Cardiac fibroblast (primary cell): ENCODE data around the gene ANKLE1.

Source experiments
- DNase-seq, 2 donors: peaks; one replicate each; pipeline versions ENCODE4 v3.0.0 to v3.0.0-alpha.2; 2010; ENCODE audit warnings: low read depth in 2 of 2
- H3K4me3 ChIP-seq, 2 donors: replicated peaks in 1 of 2; 1 replicate in 1 of 2; 2 replicates in 1 of 2; pipeline ENCODE4 v1.5.1; 2011; ENCODE audit warnings: low read depth in 2 of 2, low read length in 2 of 2, mild to moderate bottlenecking in 2 of 2, moderate library complexity in 1 of 2
- TF ChIP-seq, protein P1 (sequence below): IDR thresholded peaks from one replicate; pipeline ENCODE4 v1.5.1; 2011; ENCODE audit warnings: low read depth, mild to moderate bottlenecking, low read length, inconsistent platforms

The ANKLE1 gene

DNA sequence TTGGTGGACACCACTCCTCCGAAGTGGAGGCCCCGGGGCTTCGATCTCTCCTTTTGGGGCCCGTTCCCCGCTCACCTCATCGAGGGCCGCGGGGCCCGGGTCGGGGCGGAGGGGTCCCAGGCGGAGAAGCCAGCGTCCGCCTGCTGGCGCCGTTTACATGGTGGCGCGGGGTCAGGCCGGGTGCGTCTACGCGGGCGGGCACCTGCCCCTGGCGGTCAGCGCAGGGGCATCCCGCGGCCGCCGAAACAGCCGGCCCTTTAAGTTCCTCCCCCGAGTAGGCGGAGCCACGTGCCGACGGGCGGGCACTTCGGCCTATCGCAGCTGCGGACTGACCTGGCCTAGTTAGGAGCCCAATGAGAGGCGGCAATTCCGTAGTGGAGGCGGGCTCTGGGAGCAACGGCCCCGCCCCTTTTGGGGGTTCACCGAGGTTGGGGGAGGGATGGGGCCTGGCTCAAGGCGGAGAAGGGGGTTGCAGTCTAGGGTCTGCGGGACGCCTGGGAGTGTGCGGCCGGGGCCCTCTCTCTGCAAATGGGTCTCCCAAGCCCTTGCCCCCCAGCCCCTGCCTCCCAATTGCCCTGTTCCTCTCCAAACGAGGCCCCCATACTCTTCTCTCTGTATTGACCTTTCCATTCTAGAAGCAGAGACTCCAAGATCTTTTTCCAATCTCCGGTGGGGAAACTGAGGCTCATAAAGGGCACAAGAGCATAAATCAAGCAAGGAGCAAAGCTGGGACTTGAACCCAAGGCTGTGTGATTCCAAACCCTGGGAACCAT lies 21.7 kb downstream of the ANKLE1 start, which contains the start of gene ABHD8:
TSS of gene ABHD8 (minus strand) at position 259 of the 773 bp plus-strand sequence. CDS start 1,809 bp downstream, outside the sequence.
- DNase-seq, result peak; percentile 97
- TF ChIP-seq, protein P1, sequence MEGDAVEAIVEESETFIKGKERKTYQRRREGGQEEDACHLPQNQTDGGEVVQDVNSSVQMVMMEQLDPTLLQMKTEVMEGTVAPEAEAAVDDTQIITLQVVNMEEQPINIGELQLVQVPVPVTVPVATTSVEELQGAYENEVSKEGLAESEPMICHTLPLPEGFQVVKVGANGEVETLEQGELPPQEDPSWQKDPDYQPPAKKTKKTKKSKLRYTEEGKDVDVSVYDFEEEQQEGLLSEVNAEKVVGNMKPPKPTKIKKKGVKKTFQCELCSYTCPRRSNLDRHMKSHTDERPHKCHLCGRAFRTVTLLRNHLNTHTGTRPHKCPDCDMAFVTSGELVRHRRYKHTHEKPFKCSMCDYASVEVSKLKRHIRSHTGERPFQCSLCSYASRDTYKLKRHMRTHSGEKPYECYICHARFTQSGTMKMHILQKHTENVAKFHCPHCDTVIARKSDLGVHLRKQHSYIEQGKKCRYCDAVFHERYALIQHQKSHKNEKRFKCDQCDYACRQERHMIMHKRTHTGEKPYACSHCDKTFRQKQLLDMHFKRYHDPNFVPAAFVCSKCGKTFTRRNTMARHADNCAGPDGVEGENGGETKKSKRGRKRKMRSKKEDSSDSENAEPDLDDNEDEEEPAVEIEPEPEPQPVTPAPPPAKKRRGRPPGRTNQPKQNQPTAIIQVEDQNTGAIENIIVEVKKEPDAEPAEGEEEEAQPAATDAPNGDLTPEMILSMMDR, result peak; percentile 32
- peak within 1 kb of the TSS; percentile 68 to 69 for H3K4me3 ChIP-seq

DNA sequence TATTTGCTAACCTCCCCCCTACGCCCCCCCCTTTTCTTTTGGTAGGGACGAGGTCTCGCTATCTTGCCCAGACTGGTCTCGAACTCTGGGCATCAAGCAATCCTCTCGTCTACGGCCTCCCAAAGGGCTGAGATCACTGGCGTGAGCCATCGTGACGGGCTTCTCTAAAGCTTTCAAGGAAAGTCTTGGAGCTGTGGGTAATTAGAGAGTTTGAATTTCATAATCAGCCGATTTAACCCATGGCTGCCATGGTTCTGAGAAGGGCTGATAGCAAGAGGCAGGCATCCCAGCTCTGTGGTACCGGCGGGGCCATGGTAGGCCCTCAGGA lies 22.2 kb downstream of the ANKLE1 start:
- H3K4me3 ChIP-seq, result no peak overlapping the region
- DNase-seq, result no peak
- TF ChIP-seq, protein P1, result no peak

DNA sequence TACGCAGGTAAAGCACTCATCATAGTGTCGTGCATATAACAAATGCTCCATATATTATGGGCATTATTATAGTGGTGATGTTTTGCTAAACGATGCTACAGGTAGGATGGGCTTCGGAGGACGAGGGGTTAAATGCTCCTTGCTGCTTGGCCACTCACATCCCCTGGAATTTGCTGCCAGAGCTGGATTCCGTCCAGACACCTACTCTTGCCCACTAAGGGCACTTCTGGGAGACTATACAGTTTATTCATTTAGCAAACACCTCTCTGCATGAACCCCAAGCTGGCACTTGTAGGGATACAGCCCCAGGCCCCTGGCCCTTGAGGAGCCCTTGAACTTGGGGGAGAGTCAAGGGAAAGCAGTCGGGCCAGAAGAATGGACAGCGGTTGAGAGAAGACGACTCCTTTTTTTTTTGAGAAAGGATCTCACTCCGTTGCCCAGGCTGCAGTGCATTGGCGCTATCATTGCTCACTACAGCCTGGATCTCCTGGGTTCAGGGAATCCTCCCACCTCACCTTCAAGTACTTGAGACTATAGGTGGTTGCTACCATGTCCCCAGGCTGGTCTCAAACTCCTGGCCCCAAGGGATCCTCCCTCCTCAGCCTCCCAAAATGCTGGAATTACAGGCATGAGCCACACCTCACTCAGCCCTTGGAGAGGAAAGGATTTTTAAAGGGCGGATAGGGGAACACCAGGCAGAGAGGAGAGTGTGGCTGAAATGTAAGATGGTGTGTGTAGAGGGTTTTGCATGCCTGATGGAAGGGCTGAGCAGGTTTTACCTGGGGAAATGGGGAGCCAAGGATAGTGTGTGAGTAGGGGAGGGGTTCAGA lies 22.9 kb downstream of the ANKLE1 start:
- TF ChIP-seq, protein P1, result no peak
- no peak overlapping the region for H3K4me3 ChIP-seq
- no peak for DNase-seq

- H3K4me3 ChIP-seq, result peak overlapping the region; percentile 77 to 81
- TF ChIP-seq, protein P1, result no peak
- no peak for DNase-seq
These were observed 23.5 kb downstream of the ANKLE1 start for GRCh38 chr19:17305216-17305516.

DNA sequence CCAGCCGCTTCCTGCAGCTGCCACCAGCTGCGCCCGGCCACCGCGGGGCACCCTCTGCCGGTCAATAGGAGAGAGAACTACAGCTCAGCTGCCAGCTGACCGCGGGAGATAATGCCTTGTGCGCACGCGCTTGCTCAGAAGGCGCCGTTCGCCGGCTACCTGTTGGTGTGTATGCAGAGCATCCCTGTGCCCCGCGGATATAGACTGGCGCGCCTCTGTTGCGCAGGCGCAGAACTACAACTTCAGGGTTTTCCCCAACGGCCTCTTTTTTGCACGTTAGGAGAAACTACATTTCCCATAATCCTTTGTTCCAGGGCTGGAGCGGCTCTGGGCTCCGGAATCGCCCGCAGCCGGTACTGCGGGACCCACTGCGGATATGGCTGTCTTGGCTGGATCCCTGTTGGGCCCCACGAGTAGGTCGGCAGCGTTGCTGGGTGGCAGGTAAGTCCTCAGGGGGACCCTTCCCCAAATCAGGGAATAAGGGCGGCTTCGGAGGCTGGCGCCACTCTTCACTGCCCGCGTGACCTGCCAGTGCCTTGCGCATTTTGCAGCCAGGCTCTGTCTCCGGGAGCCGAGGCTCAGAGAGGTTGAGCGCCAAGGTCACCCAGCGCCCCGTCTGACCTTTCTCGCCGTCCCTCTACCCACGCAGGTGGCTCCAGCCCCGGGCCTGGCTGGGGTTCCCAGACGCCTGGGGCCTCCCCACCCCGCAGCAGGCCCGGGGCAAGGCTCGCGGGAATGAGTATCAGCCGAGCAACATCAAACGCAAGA lies 24.0 kb downstream of the ANKLE1 start, which contains the start of gene MRPL34:
TSS of gene MRPL34 (plus strand) at position 356 of the 768 bp plus-strand sequence. CDS start at position 377, 21 bp downstream.
- peak; percentile 99 for DNase-seq

GRCh38 chr19:17306285-17306714 lies 24.6 kb downstream of the ANKLE1 start:
- H3K4me3 ChIP-seq, result peak overlapping the region; percentile 77 to 81
- TF ChIP-seq, protein P1, result no peak
- DNase-seq, result no peak

More for the DNA sequence above, 24.0 kb downstream of the ANKLE1 start, which contains the start of gene MRPL34:
- TF ChIP-seq, protein P1, result peak; percentile 81
- H3K4me3 ChIP-seq, result peak within 1 kb of the TSS; percentile 77 to 81
